ENCODE results near the gene DNAJB13. TPM values are rescaled to one million over a fixed set of nuclear protein-coding genes. Genes with fewer than 3 reads are reported as not detected.

DNAJB13 gene
- total RNA-seq, 1 experiment from 2014 or later = 0.24 TPM

GRCh38 chr11:73969091-73969490, 18.3 kb downstream of the DNAJB13 start:
- peaks cover 4% of the 10 kb centered on the region; the same call in 1 of the 2 replicates for H3K36me3 Mint-ChIP-seq
- H3K9me3 Mint-ChIP-seq = no peaks in the 10 kb centered on the region
- H3K27me3 Mint-ChIP-seq (ENCODE audit: low read depth) = peaks cover 17% of the 10 kb centered on the region
- ATAC-seq (no peak), DNase-seq (ENCODE audit: low spot score) (no peak)
- no peak for TF ChIP-seq USF1 (CRISPR knock-in tag; IDR thresholded peaks at IDR 0.05)
- no peak for TF ChIP-seq ZNF281 (CRISPR knock-in tag; IDR thresholded peaks at IDR 0.05)
- TF ChIP-seq AFF4 (CRISPR knock-in tag; IDR thresholded peaks at IDR 0.05; ENCODE audit: borderline replicate concordance) = no peak
- TF ChIP-seq FOXP1 (CRISPR knock-in tag; IDR thresholded peaks at IDR 0.05; ENCODE audit: borderline replicate concordance) = no peak
- TF ChIP-seq SOX15 (CRISPR knock-in tag; IDR thresholded peaks at IDR 0.05) = no peak
- no peak for TF ChIP-seq E2F4 (CRISPR knock-in tag; IDR thresholded peaks at IDR 0.05; ENCODE audit: borderline replicate concordance, low read depth)
- no peak for TF ChIP-seq ZNF532 (CRISPR knock-in tag; IDR thresholded peaks at IDR 0.05; ENCODE audit: borderline replicate concordance)
- no peak for TF ChIP-seq NFYB (CRISPR knock-in tag; conservative IDR thresholded peaks at IDR 0.05; ENCODE audit: low read depth)
- no peak for TF ChIP-seq SMAD4 (CRISPR knock-in tag; IDR thresholded peaks at IDR 0.05)
- TF ChIP-seq ZNF396 (CRISPR knock-in tag; IDR thresholded peaks at IDR 0.05; ENCODE audit: borderline replicate concordance) = no peak
- no peak for TF ChIP-seq OVOL2 (CRISPR knock-in tag; IDR thresholded peaks at IDR 0.05; ENCODE audit: borderline replicate concordance)
- TF ChIP-seq JUN (CRISPR knock-in tag; IDR thresholded peaks at IDR 0.05) = no peak
- TF ChIP-seq ZBTB21 (CRISPR knock-in tag; IDR thresholded peaks at IDR 0.05; ENCODE audit: borderline replicate concordance) = no peak
- TF ChIP-seq ZSCAN18 (CRISPR knock-in tag; IDR thresholded peaks at IDR 0.05) = no peak
- TF ChIP-seq CREM (CRISPR knock-in tag; IDR thresholded peaks at IDR 0.05) = no peak
- no peak for TF ChIP-seq TEAD4 (CRISPR knock-in tag; IDR thresholded peaks at IDR 0.05)
- TF ChIP-seq MLX (CRISPR knock-in tag; IDR thresholded peaks at IDR 0.05) = no peak
- ChIA-PET POLR2A (interaction anchor here (2.1 kb wide), 1 partner anchor 13 kb away, joined by 6 read pairs; the partner anchor contains the start of gene UCP2), CTCF (no interaction called here)
- H3K27ac Mint-ChIP-seq = no peak overlapping the region
- H3K4me3 Mint-ChIP-seq = no peak overlapping the region
- H3K4me1 Mint-ChIP-seq = peaks cover 11% of the 10 kb centered on the region

Data from WTC11 (cell line).